H9 (cell line): ENCODE results near the gene ATP6V0A4. TPM values are rescaled to one million over a fixed set of nuclear protein-coding genes. Genes with fewer than 3 reads are reported as not detected.

ENCODE experiments used
- DNase-seq: peaks from one replicate; pipeline ENCODE4 v3.0.0-alpha.2; 2017
- H2AFZ ChIP-seq: one replicate; pipeline ENCODE4 v1.6.1; 2013; ENCODE audit warnings: mild to moderate bottlenecking, low read length, control low read depth, moderate library complexity
- H2AK5ac ChIP-seq: 2 replicates; pipeline ENCODE4 v1.6.1; 2013; ENCODE audit warnings: low read length, control low read depth, mixed read lengths; ENCODE audit not compliant: insufficient read length
- H2BK120ac ChIP-seq: one replicate; pipeline ENCODE4 v1.6.1; 2013; ENCODE audit warnings: low read depth, mild to moderate bottlenecking, low read length, control low read depth, inconsistent platforms; ENCODE audit not compliant: poor library complexity, severe bottlenecking
- H2BK12ac ChIP-seq: 2 replicates; pipeline ENCODE4 v1.6.1; 2013; ENCODE audit warnings: low read length, control low read depth, mixed read lengths, low read depth; ENCODE audit not compliant: insufficient read length
- H2BK15ac ChIP-seq: 2 replicates; pipeline ENCODE4 v1.6.1; 2013; ENCODE audit warnings: low read depth, low read length, control low read depth
- H2BK20ac ChIP-seq: one replicate; pipeline ENCODE4 v1.6.1; 2013; ENCODE audit warnings: low read depth, mild to moderate bottlenecking, low read length, control low read depth, inconsistent platforms; ENCODE audit not compliant: poor library complexity, severe bottlenecking
- H2BK5ac ChIP-seq: 2 replicates; pipeline ENCODE4 v1.6.1; 2013; ENCODE audit warnings: low read length, control low read depth, mixed read lengths; ENCODE audit not compliant: insufficient read length
- H3K14ac ChIP-seq: 2 replicates; pipeline ENCODE4 v1.6.1; 2013; ENCODE audit warnings: low read length, control low read depth; ENCODE audit not compliant: insufficient read depth
- H3K18ac ChIP-seq: 2 replicates; pipeline ENCODE4 v1.6.1; 2013; ENCODE audit warnings: low read depth, mild to moderate bottlenecking, mixed read lengths, low read length, control low read depth; ENCODE audit not compliant: insufficient read length
- H3K23ac ChIP-seq: 2 replicates; pipeline ENCODE4 v1.6.1; 2013; ENCODE audit warnings: low read length, control low read depth, mixed read lengths, low read depth; ENCODE audit not compliant: insufficient read length
- H3K23me2 ChIP-seq: 2 replicates; pipeline ENCODE4 v1.6.1; 2013; ENCODE audit warnings: low read depth, mild to moderate bottlenecking, mixed read lengths, low read length, control low read depth; ENCODE audit not compliant: insufficient read length, poor library complexity, severe bottlenecking
- H3K27ac ChIP-seq: 2 replicates; pipeline ENCODE4 v1.5.1; 2013; ENCODE audit warnings: low read length, control low read depth, mixed read lengths, low read depth; ENCODE audit not compliant: insufficient read length
- H3K27me3 ChIP-seq: 2 replicates; pipeline ENCODE4 v1.6.1; 2013; ENCODE audit warnings: low read length, control low read depth, inconsistent platforms; ENCODE audit not compliant: insufficient read depth
- H3K4ac ChIP-seq: 2 replicates; pipeline ENCODE4 v1.6.1; 2013; ENCODE audit warnings: low read depth, mild to moderate bottlenecking, control low read depth, inconsistent platforms, low read length, moderate library complexity
- H3K4me1 ChIP-seq: 2 replicates; pipeline ENCODE4 v1.6.1; 2013; ENCODE audit warnings: low read length, control low read depth, inconsistent platforms; ENCODE audit not compliant: insufficient read depth
- H3K4me2 ChIP-seq: 2 replicates; pipeline ENCODE4 v1.6.1; 2013; ENCODE audit warnings: low read length, control low read depth, mixed read lengths; ENCODE audit not compliant: insufficient read length, insufficient read depth
- H3K56ac ChIP-seq: 2 replicates; pipeline ENCODE4 v1.6.1; 2013; ENCODE audit warnings: low read depth, mild to moderate bottlenecking, mixed read lengths, low read length, control low read depth; ENCODE audit not compliant: insufficient read length
- H3K79me1 ChIP-seq: 2 replicates; pipeline ENCODE4 v1.6.1; 2013; ENCODE audit warnings: low read depth, mild to moderate bottlenecking, moderate library complexity, low read length, control low read depth, inconsistent platforms; ENCODE audit not compliant: insufficient read depth, poor library complexity, severe bottlenecking
- H3K79me2 ChIP-seq: 2 replicates; pipeline ENCODE4 v1.6.1; 2013; ENCODE audit warnings: low read length, control low read depth, inconsistent platforms; ENCODE audit not compliant: insufficient read depth
- H3K9ac ChIP-seq: 2 replicates; pipeline ENCODE4 v1.6.1; 2013; ENCODE audit warnings: low read length, control low read depth, mixed read lengths; ENCODE audit not compliant: insufficient read length; ENCODE audit errors: extremely low read depth
- H3K9me3 ChIP-seq: one replicate; pipeline ENCODE4 v1.6.1; 2013; ENCODE audit warnings: low read depth, low read length, inconsistent platforms; ENCODE audit not compliant: control insufficient read depth
- H3T11ph ChIP-seq: one replicate; pipeline ENCODE4 v1.6.1; 2013; ENCODE audit warnings: mild to moderate bottlenecking, low read length, control low read depth, inconsistent platforms
- H4K20me1 ChIP-seq: one replicate; pipeline ENCODE4 v1.6.1; 2013; ENCODE audit not compliant: control insufficient read depth, insufficient read length, insufficient read depth
- H4K5ac ChIP-seq: 2 replicates; pipeline ENCODE4 v1.6.1; 2013; ENCODE audit warnings: low read depth, mild to moderate bottlenecking, mixed read lengths, low read length, control low read depth; ENCODE audit not compliant: insufficient read length
- H4K8ac ChIP-seq: replicated peaks from 2 replicates; pipeline ENCODE4 v1.6.1; 2013; ENCODE audit warnings: low read length, control low read depth, mixed read lengths, low read depth; ENCODE audit not compliant: insufficient read length
- H4K91ac ChIP-seq: 2 replicates; pipeline ENCODE4 v1.6.1; 2013; ENCODE audit warnings: low read depth, mild to moderate bottlenecking, moderate library complexity, mixed read lengths, low read length, control low read depth; ENCODE audit not compliant: insufficient read length
- H3K27ac Mint-ChIP-seq, 3 experiments: 2 replicates in 2 of 3; 3 replicates in 1 of 3; pipeline ENCODE4 v1.8.0; 2020 to 2021; ENCODE audit warnings: mixed read lengths in 3 of 3, mild to moderate bottlenecking in 1 of 3, moderate library complexity in 1 of 3
- H3K27me3 Mint-ChIP-seq: 2 replicates; pipeline ENCODE4 v1.8.0; 2021; ENCODE audit warnings: low read depth, mild to moderate bottlenecking, moderate library complexity, mixed read lengths
- H3K36me3 Mint-ChIP-seq, 3 experiments: 2 replicates in 2 of 3; 3 replicates in 1 of 3; pipeline ENCODE4 v1.8.0; 2020 to 2021; ENCODE audit warnings: low read depth in 3 of 3, mixed read lengths in 3 of 3; ENCODE audit not compliant: insufficient read depth in 1 of 3
- H3K4me1 Mint-ChIP-seq, 2 experiments: 2 replicates each; pipeline ENCODE4 v1.8.0; 2020; ENCODE audit warnings: mixed read lengths in 2 of 2
- H3K4me3 Mint-ChIP-seq, 2 experiments: 2 replicates in 1 of 2; 3 replicates in 1 of 2; pipeline ENCODE4 v1.8.0; 2020 to 2021; ENCODE audit warnings: mild to moderate bottlenecking in 2 of 2, mixed read lengths in 2 of 2, moderate library complexity in 1 of 2
- H3K9me3 Mint-ChIP-seq, 2 experiments: 2 replicates in 1 of 2; 3 replicates in 1 of 2; pipeline ENCODE4 v1.8.0; 2020; ENCODE audit warnings: mild to moderate bottlenecking in 2 of 2, mixed read lengths in 2 of 2, moderate library complexity in 1 of 2
- CTCF ChIP-seq: fragments of 200-600 bp; sonication (generic); conservative IDR thresholded peaks from 3 replicates; pipeline ENCODE4 v1.8.0; 2021; ENCODE audit warnings: antibody characterized with exemption, mild to moderate bottlenecking
- WGBS: extraction: QIAGEN DNeasy Blood & Tissue Kit; methylation state at CpG from one replicate; pipeline ENCODE4 v1.1.7; 2013; ENCODE audit warnings: missing lambda C conversion rate, low lambda C conversion rate, mixed read lengths; ENCODE audit not compliant: insufficient read length; ENCODE audit errors: extremely low coverage; 5-methylcytosine and 5-hydroxymethylcytosine counted together
- total RNA-seq: library from RNA; stranded (reverse); gene quantifications from 2 replicates; pipeline ENCODE4 v1.2.1, GENCODE V29; 2021

Gene ATP6V0A4
- total RNA-seq, 1 experiment from 2014 or later: 0.79 TPM

- Histone ChIP-seq H2BK12ac (no peak overlapping the region), H4K91ac (no peak overlapping the region), H3K9me3 (no peaks in the 10 kb centered on the region), H3K23me2 (no peaks in the 10 kb centered on the region), H2BK20ac (no peak overlapping the region), H3K18ac (no peak overlapping the region), H3K9ac (no peak overlapping the region), H3K79me1 (no peaks in the 10 kb centered on the region), H3K4me1 (no peaks in the 10 kb centered on the region), H4K20me1 (no peaks in the 10 kb centered on the region), H3K27ac (no peak overlapping the region), H3K27me3 (no peaks in the 10 kb centered on the region), H3K4me2 (no peak overlapping the region), H4K8ac (no peak overlapping the region), H2BK5ac (no peak overlapping the region), H2BK120ac (no peak overlapping the region), H2AFZ (no peak overlapping the region), H3T11ph (no peak overlapping the region), H2AK5ac (no peak overlapping the region), H2BK15ac (no peak overlapping the region), H3K4ac (no peak overlapping the region), H4K5ac (no peak overlapping the region), H3K23ac (no peak overlapping the region), H3K14ac (no peak overlapping the region), H3K56ac (no peak overlapping the region), H3K79me2 (no peaks in the 10 kb centered on the region)
- WGBS: no CpG with 5 or more reads among the region's 9 CpGs
- H3K4me1 Mint-ChIP-seq: peaks cover 2 to 4% of the 10 kb centered on the region in 2 experiments
- H3K9me3 Mint-ChIP-seq: no peaks in the 10 kb centered on the region; a peak in 2 of 5 replicates
- H3K4me3 Mint-ChIP-seq: no peak overlapping the region
- no peaks in the 10 kb centered on the region; the same call in 1 of the 2 replicates for H3K27me3 Mint-ChIP-seq
- H3K27ac Mint-ChIP-seq: no peak overlapping the region
- H3K36me3 Mint-ChIP-seq: no peaks in the 10 kb centered on the region
- TF ChIP-seq CTCF: no peak
- no peak for DNase-seq
Measured at GRCh38 chr7:138699661-138700060, 98.3 kb downstream of the ATP6V0A4 start.
